ENCODE data around the gene B3GNT7. TPM values are rescaled to one million over a fixed set of nuclear protein-coding genes. Genes with fewer than 3 reads are reported as not detected.

The B3GNT7 gene
- total and polyA plus RNA-seq, 2 experiments from 2014 or later = not detected

DNA sequence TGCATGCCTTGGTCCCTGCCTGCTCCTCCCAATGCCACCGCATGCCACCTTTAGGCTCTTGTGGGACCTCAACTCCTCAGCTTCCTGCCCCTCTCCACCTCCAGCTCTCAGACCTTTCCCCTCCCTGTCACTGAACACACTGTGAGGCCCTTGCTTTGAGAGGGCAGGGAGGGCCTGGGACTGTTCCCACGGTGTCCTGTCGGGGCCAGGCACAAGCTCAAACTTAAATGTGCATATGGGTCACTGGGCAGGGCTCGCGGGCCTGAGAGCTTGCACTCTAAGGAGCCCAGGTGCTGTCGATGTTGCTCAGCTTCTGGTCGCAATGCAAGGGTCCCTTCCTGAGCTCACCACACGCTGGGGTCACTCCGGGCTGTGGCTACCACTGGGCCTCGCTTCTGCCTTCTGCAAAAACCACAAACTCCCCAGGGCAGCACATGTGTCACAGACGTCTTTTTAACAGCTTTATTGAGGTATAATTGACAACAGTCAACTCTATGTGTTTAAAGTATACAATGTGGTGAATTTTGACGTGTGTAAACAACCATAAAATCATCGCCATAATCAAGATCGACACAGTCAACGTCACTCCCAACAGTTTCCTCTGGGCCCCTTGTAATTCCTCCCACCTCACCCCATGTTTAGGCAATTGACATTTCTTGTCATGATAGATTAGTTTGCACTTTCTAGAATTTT, 11.9 kb upstream of the B3GNT7 start:
- Histone ChIP-seq H3K9me2 (ENCODE audit: insufficient read depth) (no peaks in the 10 kb centered on the region), H3K4me3 (no peak overlapping the region), H3K27me3 (replicated peaks; ENCODE audit: insufficient read depth) (no peaks in the 10 kb centered on the region), H3K9ac (no peak overlapping the region), H3K4me1 (ENCODE audit: insufficient read depth) (peaks cover 11% of the 10 kb centered on the region), H3K4me2 (ENCODE audit: unreplicated experiment) (no peak overlapping the region), H3K27ac (no peak overlapping the region), H3K9me3 (ENCODE audit: low read depth) (peaks cover 3% of the 10 kb centered on the region), H3K36me3 (ENCODE audit: low read depth) (no peaks in the 10 kb centered on the region), H2AFZ (no peak overlapping the region), H3F3A (ENCODE audit: insufficient read depth) (peaks cover 10% of the 10 kb centered on the region; the same call in 1 of the 2 replicates), H3K79me2 (ENCODE audit: insufficient read depth) (no peaks in the 10 kb centered on the region), H4K20me1 (ENCODE audit: insufficient read depth) (no peaks in the 10 kb centered on the region)
- DNase-seq = no peak
- TF ChIP-seq EZH2 (IDR thresholded peaks at IDR 0.05; ENCODE audit: insufficient read depth, poor library complexity, severe bottlenecking) = no peak
- no peak for TF ChIP-seq EZH2phosphoT487 (IDR thresholded peaks at IDR 0.05; ENCODE audit: insufficient read depth, low read depth)
- WGBS, 2 experiments (ENCODE audit: low coverage in 1 of 2, low lambda C conversion rate in 2 of 2, missing lambda C conversion rate in 2 of 2) = 21 to 22% methylated on average over 15 of the region's 15 CpGs
- in situ Hi-C loops (cut with MboI) = no loop called here

DNA sequence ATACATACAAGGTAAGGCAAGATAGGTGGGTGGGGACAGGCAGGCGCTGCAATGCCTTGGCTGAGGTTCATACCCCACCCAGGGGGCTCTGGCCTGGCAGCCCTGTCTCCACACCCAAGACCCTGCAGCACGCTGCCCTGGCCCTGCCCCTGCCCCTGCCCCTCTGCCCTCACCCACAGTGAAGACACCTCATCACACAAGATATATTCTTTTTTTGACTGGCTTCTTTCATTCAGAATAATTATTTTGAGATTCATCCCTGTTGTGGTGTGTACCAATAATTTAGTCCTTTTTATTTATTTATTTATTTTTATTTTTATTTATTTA, 11.4 kb upstream of the B3GNT7 start:
- Histone ChIP-seq H3K9me2 (ENCODE audit: insufficient read depth) (no peaks in the 10 kb centered on the region), H3F3A (ENCODE audit: insufficient read depth) (peaks cover 10% of the 10 kb centered on the region; the same call in 1 of the 2 replicates), H3K4me3 (no peak overlapping the region), H3K27me3 (replicated peaks; ENCODE audit: insufficient read depth) (no peaks in the 10 kb centered on the region), H3K4me2 (ENCODE audit: unreplicated experiment) (no peak overlapping the region), H2AFZ (no peak overlapping the region), H3K36me3 (ENCODE audit: low read depth) (no peaks in the 10 kb centered on the region), H3K9me3 (ENCODE audit: low read depth) (peaks cover 3% of the 10 kb centered on the region), H4K20me1 (ENCODE audit: insufficient read depth) (no peaks in the 10 kb centered on the region), H3K27ac (no peak overlapping the region), H3K4me1 (ENCODE audit: insufficient read depth) (peaks cover 11% of the 10 kb centered on the region), H3K79me2 (ENCODE audit: insufficient read depth) (no peaks in the 10 kb centered on the region), H3K9ac (no peak overlapping the region)
- 76 to 88% methylated on average over 2 of the region's 2 CpGs for WGBS, 2 experiments (ENCODE audit: low coverage in 1 of 2, low lambda C conversion rate in 2 of 2, missing lambda C conversion rate in 2 of 2)
- no peak for TF ChIP-seq EZH2phosphoT487 (IDR thresholded peaks at IDR 0.05; ENCODE audit: insufficient read depth, low read depth)
- TF ChIP-seq EZH2 (IDR thresholded peaks at IDR 0.05; ENCODE audit: insufficient read depth, poor library complexity, severe bottlenecking) = no peak
- DNase-seq = no peak
- in situ Hi-C loops (cut with MboI) = no loop called here

DNA sequence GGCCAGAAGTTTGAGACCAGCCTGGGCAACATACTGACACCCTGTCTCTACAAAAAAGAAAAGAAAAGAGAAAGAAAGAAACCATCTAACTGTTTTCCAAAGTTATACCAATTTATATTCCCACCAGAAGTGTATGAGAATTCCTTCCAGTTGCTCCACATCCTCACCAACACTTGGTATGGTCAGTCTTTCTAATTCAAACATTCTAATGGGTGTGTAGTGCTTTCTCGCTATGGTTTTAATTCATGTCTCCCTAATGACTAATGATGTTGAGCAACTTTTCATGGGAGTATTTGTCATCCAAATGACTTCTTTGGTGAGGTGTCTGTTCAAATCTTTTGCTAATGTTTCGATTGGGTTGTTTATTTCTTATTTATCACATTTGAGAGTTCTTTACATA, 10.5 kb upstream of the B3GNT7 start:
- Histone ChIP-seq H3K27ac (no peak overlapping the region), H3K36me3 (ENCODE audit: low read depth) (no peaks in the 10 kb centered on the region), H3K9me2 (ENCODE audit: insufficient read depth) (no peaks in the 10 kb centered on the region), H3K9me3 (ENCODE audit: low read depth) (peaks cover 3% of the 10 kb centered on the region), H3K79me2 (ENCODE audit: insufficient read depth) (no peaks in the 10 kb centered on the region), H3F3A (ENCODE audit: insufficient read depth) (peaks cover 10% of the 10 kb centered on the region; the same call in 1 of the 2 replicates), H3K27me3 (replicated peaks; ENCODE audit: insufficient read depth) (no peaks in the 10 kb centered on the region), H2AFZ (no peak overlapping the region), H3K4me2 (ENCODE audit: unreplicated experiment) (no peak overlapping the region), H3K4me3 (no peak overlapping the region), H3K4me1 (ENCODE audit: insufficient read depth) (peaks cover 11% of the 10 kb centered on the region), H3K9ac (no peak overlapping the region), H4K20me1 (ENCODE audit: insufficient read depth) (no peaks in the 10 kb centered on the region)
- in situ Hi-C loops (cut with MboI) = no loop called here
- peak; percentile 34 for DNase-seq
- WGBS, 2 experiments (ENCODE audit: low coverage in 1 of 2, low lambda C conversion rate in 2 of 2, missing lambda C conversion rate in 2 of 2) = 81 to 84% methylated on average over 2 of the region's 2 CpGs
- TF ChIP-seq EZH2 (IDR thresholded peaks at IDR 0.05; ENCODE audit: insufficient read depth, poor library complexity, severe bottlenecking) (no peak), EZH2phosphoT487 (IDR thresholded peaks at IDR 0.05; ENCODE audit: insufficient read depth, low read depth) (no peak)

DNA sequence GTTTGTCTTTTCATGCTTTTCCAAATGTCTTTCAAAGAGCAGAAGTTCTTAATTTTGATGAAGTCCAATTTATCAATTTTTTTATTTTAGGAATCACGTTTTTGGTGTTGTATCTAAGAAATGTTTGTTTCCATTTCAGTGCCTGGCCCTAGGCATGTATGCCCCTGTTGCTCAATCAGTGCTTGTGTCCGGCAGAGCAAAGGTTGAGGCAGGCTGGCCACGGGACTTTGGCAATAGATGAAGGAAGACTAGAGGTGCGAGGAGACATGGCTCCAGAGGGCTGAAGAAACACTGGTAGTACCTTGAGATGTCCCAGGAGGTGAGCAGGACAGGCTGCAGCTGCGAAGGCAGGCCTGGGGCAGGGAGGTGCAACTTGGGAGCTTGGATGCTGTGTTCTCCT, 10.1 kb upstream of the B3GNT7 start:
- H3K27ac ChIP-seq = no peak overlapping the region
- in situ Hi-C loops (cut with MboI) = no loop called here
- H3K4me1 ChIP-seq (ENCODE audit: insufficient read depth) = peaks cover 11% of the 10 kb centered on the region
- peaks cover 3% of the 10 kb centered on the region for H3K9me3 ChIP-seq (ENCODE audit: low read depth)
- no peak overlapping the region for H3K4me3 ChIP-seq
- no peaks in the 10 kb centered on the region for H3K36me3 ChIP-seq (ENCODE audit: low read depth)
- no peaks in the 10 kb centered on the region for H3K9me2 ChIP-seq (ENCODE audit: insufficient read depth)
- no peak for TF ChIP-seq EZH2 (IDR thresholded peaks at IDR 0.05; ENCODE audit: insufficient read depth, poor library complexity, severe bottlenecking)
- no peak for TF ChIP-seq EZH2phosphoT487 (IDR thresholded peaks at IDR 0.05; ENCODE audit: insufficient read depth, low read depth)
- DNase-seq = no peak
- peaks cover 10% of the 10 kb centered on the region; the same call in 1 of the 2 replicates for H3F3A ChIP-seq (ENCODE audit: insufficient read depth)
- 88 to 93% methylated on average over 5 of the region's 5 CpGs for WGBS, 2 experiments (ENCODE audit: low coverage in 1 of 2, low lambda C conversion rate in 2 of 2, missing lambda C conversion rate in 2 of 2)
- H3K9ac ChIP-seq = no peak overlapping the region
- no peaks in the 10 kb centered on the region for H3K79me2 ChIP-seq (ENCODE audit: insufficient read depth)
- H3K4me2 ChIP-seq (ENCODE audit: unreplicated experiment) = no peak overlapping the region
- H3K27me3 ChIP-seq (replicated peaks; ENCODE audit: insufficient read depth) = no peaks in the 10 kb centered on the region
- no peaks in the 10 kb centered on the region for H4K20me1 ChIP-seq (ENCODE audit: insufficient read depth)
- no peak overlapping the region for H2AFZ ChIP-seq

Measured in GM23248 (cell line).